ENCODE data around the gene MLXIP.

MLXIP gene

DNA sequence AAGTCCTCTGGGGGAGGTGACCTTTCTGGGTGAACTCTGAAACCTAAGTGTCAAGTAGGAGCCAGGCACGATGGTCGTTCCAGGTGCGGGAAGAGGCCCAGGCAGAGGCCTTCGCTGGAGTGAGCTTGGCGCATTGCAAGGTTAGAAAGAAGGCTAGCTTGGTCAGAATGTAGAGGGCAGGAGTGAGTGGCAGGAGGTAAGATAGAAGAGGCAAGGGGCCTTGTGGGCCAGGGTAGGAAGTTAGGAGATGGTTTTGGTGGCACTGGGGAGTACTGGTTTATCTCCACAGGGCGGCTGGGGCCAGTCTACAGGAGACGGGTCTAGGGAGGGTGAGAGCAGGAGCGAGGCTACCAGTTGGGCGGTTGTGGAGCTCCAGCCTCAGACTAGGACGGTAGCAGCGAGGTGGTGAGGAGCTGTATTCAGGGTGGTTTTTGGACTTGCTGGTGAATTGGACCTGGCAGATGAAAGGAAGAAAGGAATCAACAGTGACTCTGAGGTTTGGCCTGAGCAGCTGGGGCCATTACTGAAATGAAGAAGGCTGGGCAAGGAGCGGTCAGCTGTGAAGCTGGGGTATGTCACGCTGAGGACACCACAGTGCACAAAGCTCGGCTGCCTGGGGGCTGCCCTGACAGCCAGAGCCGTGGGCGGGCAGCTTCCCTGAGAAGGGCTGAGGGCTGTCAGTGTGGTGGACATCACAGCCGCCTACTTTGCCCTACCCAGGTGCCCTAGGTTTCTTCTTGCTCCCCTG, 9.0 kb downstream of the MLXIP start:
- Histone ChIP-seq H3K27ac (ENCODE audit: low read depth, low read length) (no peak overlapping the region), H3K36me3 (ENCODE audit: control insufficient read depth, insufficient read depth, low read length) (peaks cover 5% of the 10 kb centered on the region), H3K4me3 (ENCODE audit: low read length) (no peak overlapping the region), H4K5ac (ENCODE audit: low read length) (no peak overlapping the region), H2BK15ac (replicated peaks; ENCODE audit: low read depth) (no peak overlapping the region), H3K4ac (ENCODE audit: low read depth, low read length) (no peak overlapping the region), H3K18ac (ENCODE audit: low read length) (no peak overlapping the region), H3K79me1 (ENCODE audit: low read length) (peaks cover 25% of the 10 kb centered on the region), H3K9ac (ENCODE audit: low read length) (no peak overlapping the region), H3K79me2 (ENCODE audit: control insufficient read depth, insufficient read depth, low read length) (peaks cover 38% of the 10 kb centered on the region), H2AK5ac (ENCODE audit: low read length) (no peak overlapping the region), H2BK5ac (ENCODE audit: low read length) (no peak overlapping the region), H3K4me1 (ENCODE audit: control insufficient read depth, low read depth, low read length) (no peaks in the 10 kb centered on the region), H4K8ac (ENCODE audit: low read depth, low read length) (no peak overlapping the region), H2BK120ac (ENCODE audit: low read depth, low read length) (no peak overlapping the region), H3K27me3 (ENCODE audit: insufficient read depth, low read length, poor library complexity) (no peaks in the 10 kb centered on the region), H3K23ac (ENCODE audit: low read length) (no peak overlapping the region), H3K56ac (ENCODE audit: low read length) (peak overlapping the region; percentile 34), H3K4me2 (ENCODE audit: low read length) (no peak overlapping the region)
- no peak for DNase-seq
- WGBS (ENCODE audit: extremely low coverage, insufficient coverage, low lambda C conversion rate) = no CpG with 5 or more reads among the region's 17 CpGs

DNA sequence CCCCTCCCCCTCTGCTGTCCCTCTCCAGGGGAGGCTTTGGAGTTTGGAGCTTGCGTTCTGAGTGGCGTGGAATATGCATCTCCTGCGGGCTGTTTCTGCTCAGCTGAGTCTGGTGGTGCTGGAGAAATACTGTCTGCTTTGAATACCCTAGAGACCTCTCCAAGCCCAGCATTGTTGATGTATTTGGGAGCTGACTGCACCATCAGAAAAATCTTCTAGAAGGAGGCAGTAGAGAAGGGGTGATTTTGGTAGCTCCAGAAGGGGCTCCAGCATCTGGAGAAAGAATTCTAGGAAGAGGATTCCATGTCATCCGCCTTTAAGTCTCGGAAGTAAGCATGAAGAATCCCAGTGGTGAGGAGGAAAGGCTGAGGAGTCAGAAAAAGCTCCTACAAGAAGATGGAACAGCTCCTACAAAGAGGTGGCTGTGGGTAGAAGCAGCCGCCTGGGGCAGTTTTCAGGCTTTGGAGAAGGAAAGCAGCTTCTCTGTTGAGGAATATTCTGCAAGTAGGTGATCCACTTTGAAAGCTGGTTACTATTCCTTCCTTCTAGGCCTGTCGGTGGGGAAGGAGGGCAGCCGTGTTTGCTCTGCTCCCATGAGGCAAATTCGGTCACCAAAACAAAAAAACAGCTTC, 9.7 kb downstream of the MLXIP start:
- no peak overlapping the region for H3K56ac ChIP-seq (ENCODE audit: low read length)
- no peak overlapping the region for H3K23ac ChIP-seq (ENCODE audit: low read length)
- peaks cover 39% of the 10 kb centered on the region for H3K79me2 ChIP-seq (ENCODE audit: control insufficient read depth, insufficient read depth, low read length)
- H2BK120ac ChIP-seq (ENCODE audit: low read depth, low read length) = no peak overlapping the region
- H4K8ac ChIP-seq (ENCODE audit: low read depth, low read length) = no peak overlapping the region
- no peak overlapping the region for H2AK5ac ChIP-seq (ENCODE audit: low read length)
- no peak overlapping the region for H4K5ac ChIP-seq (ENCODE audit: low read length)
- DNase-seq = no peak
- no peak overlapping the region for H3K9ac ChIP-seq (ENCODE audit: low read length)
- WGBS (ENCODE audit: extremely low coverage, insufficient coverage, low lambda C conversion rate) = no CpG with 5 or more reads among the region's 9 CpGs
- no peaks in the 10 kb centered on the region for H3K4me1 ChIP-seq (ENCODE audit: control insufficient read depth, low read depth, low read length)
- H3K36me3 ChIP-seq (ENCODE audit: control insufficient read depth, insufficient read depth, low read length) = peaks cover 5% of the 10 kb centered on the region
- H2BK15ac ChIP-seq (replicated peaks; ENCODE audit: low read depth) = no peak overlapping the region
- no peaks in the 10 kb centered on the region for H3K27me3 ChIP-seq (ENCODE audit: insufficient read depth, low read length, poor library complexity)
- H3K27ac ChIP-seq (ENCODE audit: low read depth, low read length) = no peak overlapping the region
- no peak overlapping the region for H3K4me2 ChIP-seq (ENCODE audit: low read length)
- peaks cover 29% of the 10 kb centered on the region for H3K79me1 ChIP-seq (ENCODE audit: low read length)
- H3K18ac ChIP-seq (ENCODE audit: low read length) = no peak overlapping the region
- H3K4ac ChIP-seq (ENCODE audit: low read depth, low read length) = no peak overlapping the region
- H2BK5ac ChIP-seq (ENCODE audit: low read length) = no peak overlapping the region
- no peak overlapping the region for H3K4me3 ChIP-seq (ENCODE audit: low read length)

DNA sequence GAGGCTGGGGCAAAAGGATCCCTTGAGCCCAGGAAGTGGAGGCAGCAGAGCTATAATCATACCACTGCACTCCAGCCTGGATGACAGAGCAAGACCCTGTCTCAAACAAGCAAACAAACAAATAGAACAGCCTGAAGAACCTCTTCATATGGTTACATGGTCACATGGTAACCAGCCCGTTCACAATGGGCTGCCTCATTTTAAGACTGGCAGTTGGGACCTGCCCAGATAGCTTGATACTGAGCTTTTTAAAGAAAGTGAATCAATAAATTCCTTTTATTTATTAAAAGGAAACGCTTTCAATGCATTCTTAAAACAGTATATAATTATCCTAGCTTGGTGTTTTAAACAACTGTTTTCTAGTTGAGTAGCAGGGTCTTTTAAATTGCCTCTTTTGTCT, 10.5 kb downstream of the MLXIP start:
- H3K23ac ChIP-seq (ENCODE audit: low read length) = no peak overlapping the region
- no peak overlapping the region for H2AK5ac ChIP-seq (ENCODE audit: low read length)
- no peak overlapping the region for H3K56ac ChIP-seq (ENCODE audit: low read length)
- no peak overlapping the region for H3K18ac ChIP-seq (ENCODE audit: low read length)
- H3K4me2 ChIP-seq (ENCODE audit: low read length) = no peak overlapping the region
- peaks cover 5% of the 10 kb centered on the region for H3K36me3 ChIP-seq (ENCODE audit: control insufficient read depth, insufficient read depth, low read length)
- H4K5ac ChIP-seq (ENCODE audit: low read length) = no peak overlapping the region
- no peak for DNase-seq
- H3K4ac ChIP-seq (ENCODE audit: low read depth, low read length) = no peak overlapping the region
- H3K4me3 ChIP-seq (ENCODE audit: low read length) = no peak overlapping the region
- H4K8ac ChIP-seq (ENCODE audit: low read depth, low read length) = no peak overlapping the region
- peaks cover 36% of the 10 kb centered on the region for H3K79me1 ChIP-seq (ENCODE audit: low read length)
- H3K27me3 ChIP-seq (ENCODE audit: insufficient read depth, low read length, poor library complexity) = no peaks in the 10 kb centered on the region
- H3K27ac ChIP-seq (ENCODE audit: low read depth, low read length) = no peak overlapping the region
- no peak overlapping the region for H2BK120ac ChIP-seq (ENCODE audit: low read depth, low read length)
- no peaks in the 10 kb centered on the region for H3K4me1 ChIP-seq (ENCODE audit: control insufficient read depth, low read depth, low read length)
- H2BK5ac ChIP-seq (ENCODE audit: low read length) = no peak overlapping the region
- WGBS (ENCODE audit: extremely low coverage, insufficient coverage, low lambda C conversion rate) = no CpG with 5 or more reads among the region's 2 CpGs
- H2BK15ac ChIP-seq (replicated peaks; ENCODE audit: low read depth) = no peak overlapping the region
- no peak overlapping the region for H3K9ac ChIP-seq (ENCODE audit: low read length)
- peaks cover 41% of the 10 kb centered on the region for H3K79me2 ChIP-seq (ENCODE audit: control insufficient read depth, insufficient read depth, low read length)

DNA sequence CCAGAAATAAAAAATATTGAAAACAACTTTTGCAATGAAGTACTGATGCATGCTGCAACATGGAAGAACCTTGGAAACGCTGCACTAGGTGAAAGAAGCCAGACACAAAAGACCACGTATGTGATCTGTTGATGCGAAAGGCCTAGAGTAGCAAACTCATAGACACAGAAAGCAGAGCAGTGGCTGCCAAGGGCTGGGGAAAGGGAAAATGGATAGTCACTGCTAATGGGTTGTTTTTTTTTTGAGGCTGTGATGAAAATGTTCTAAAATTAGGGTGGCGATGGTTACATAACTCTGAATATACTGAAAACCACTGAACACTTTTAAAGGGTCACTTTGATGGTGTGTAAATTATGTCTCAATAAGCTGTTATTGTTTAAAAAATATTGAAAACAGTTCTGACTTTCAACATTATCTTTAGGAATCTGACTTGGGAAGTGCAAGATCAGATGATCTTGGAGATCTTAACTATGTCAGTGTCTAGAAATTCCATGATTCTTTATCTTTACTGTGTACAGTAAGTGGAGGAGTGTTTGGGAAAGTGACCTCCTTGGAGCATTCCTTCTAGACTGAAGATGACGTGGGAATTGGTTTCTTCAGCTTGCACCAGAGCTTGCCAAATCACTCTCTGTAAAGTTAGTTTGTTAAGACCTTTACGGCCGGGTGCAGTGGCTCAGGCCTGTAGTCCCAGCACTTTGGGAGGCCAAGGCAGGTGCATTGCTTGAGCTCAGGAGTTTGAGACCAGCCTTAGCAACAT, 12.4 kb downstream of the MLXIP start:
- H2AK5ac ChIP-seq (ENCODE audit: low read length) = no peak overlapping the region
- peaks cover 46% of the 10 kb centered on the region for H3K79me2 ChIP-seq (ENCODE audit: control insufficient read depth, insufficient read depth, low read length)
- no peak overlapping the region for H2BK120ac ChIP-seq (ENCODE audit: low read depth, low read length)
- no peaks in the 10 kb centered on the region for H3K27me3 ChIP-seq (ENCODE audit: insufficient read depth, low read length, poor library complexity)
- H2BK15ac ChIP-seq (replicated peaks; ENCODE audit: low read depth) = no peak overlapping the region
- no peaks in the 10 kb centered on the region for H3K36me3 ChIP-seq (ENCODE audit: control insufficient read depth, insufficient read depth, low read length)
- H4K5ac ChIP-seq (ENCODE audit: low read length) = no peak overlapping the region
- H3K4me2 ChIP-seq (ENCODE audit: low read length) = no peak overlapping the region
- no peak overlapping the region for H2BK5ac ChIP-seq (ENCODE audit: low read length)
- no peak overlapping the region for H3K56ac ChIP-seq (ENCODE audit: low read length)
- no peak overlapping the region for H3K18ac ChIP-seq (ENCODE audit: low read length)
- H3K23ac ChIP-seq (ENCODE audit: low read length) = no peak overlapping the region
- no peak overlapping the region for H3K4ac ChIP-seq (ENCODE audit: low read depth, low read length)
- no peak for DNase-seq
- H3K27ac ChIP-seq (ENCODE audit: low read depth, low read length) = no peak overlapping the region
- H3K4me3 ChIP-seq (ENCODE audit: low read length) = no peak overlapping the region
- no peaks in the 10 kb centered on the region for H3K4me1 ChIP-seq (ENCODE audit: control insufficient read depth, low read depth, low read length)
- no peak overlapping the region for H4K8ac ChIP-seq (ENCODE audit: low read depth, low read length)
- peaks cover 41% of the 10 kb centered on the region for H3K79me1 ChIP-seq (ENCODE audit: low read length)
- H3K9ac ChIP-seq (ENCODE audit: low read length) = no peak overlapping the region
- no CpG with 5 or more reads among the region's 7 CpGs for whole genome bisulfite sequencing (ENCODE audit: extremely low coverage, insufficient coverage, low lambda C conversion rate)

DNA sequence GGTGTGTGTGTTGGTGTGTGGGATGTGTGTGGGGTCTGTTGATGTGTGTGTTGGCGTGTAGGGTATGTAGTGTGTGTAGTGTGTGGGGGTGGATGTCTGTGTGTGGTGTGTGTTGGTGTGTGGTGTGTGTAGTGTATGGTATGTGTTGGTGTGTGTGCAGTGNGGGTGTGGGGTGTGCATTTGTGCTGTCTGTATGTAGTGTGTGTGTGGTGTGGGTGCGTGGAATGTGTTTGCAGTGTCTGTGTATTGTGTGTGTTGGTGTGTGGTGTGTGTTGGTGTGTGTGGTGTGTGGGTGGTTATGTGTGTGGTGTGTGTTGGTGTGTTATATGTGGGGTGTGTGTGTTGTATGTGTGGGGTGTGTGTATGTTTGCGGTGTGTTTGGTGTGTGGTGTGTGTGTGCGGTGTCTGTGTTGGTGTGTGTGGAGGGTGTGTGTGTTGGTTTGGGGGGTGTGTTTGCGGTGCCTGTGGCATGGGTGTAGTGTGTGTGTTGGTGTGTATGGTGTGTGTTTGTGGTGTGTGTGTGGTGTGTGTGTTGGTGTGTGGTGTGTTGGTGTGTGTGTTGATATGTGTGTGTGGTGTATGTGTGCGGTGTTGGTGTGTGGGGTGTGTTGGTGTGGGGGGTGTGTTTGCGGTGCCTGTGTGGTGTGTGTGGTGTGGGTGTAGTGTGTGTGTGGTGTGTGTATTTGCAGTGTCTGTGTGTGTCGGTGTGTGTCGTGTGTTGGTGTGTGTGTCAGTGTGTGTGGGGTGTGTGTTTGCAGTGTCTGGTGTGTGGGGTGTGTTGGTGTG, 14.7 kb downstream of the MLXIP start:
- Histone ChIP-seq H3K4me2 (ENCODE audit: low read length) (no peak overlapping the region), H2BK5ac (ENCODE audit: low read length) (no peak overlapping the region), H2BK120ac (ENCODE audit: low read depth, low read length) (no peak overlapping the region), H3K18ac (ENCODE audit: low read length) (no peak overlapping the region), H3K27ac (ENCODE audit: low read depth, low read length) (no peak overlapping the region), H3K36me3 (ENCODE audit: control insufficient read depth, insufficient read depth, low read length) (no peaks in the 10 kb centered on the region), H4K5ac (ENCODE audit: low read length) (no peak overlapping the region), H3K79me2 (ENCODE audit: control insufficient read depth, insufficient read depth, low read length) (peaks cover 40% of the 10 kb centered on the region), H3K23ac (ENCODE audit: low read length) (no peak overlapping the region), H3K79me1 (ENCODE audit: low read length) (peaks cover 34% of the 10 kb centered on the region), H3K4ac (ENCODE audit: low read depth, low read length) (no peak overlapping the region), H2AK5ac (ENCODE audit: low read length) (no peak overlapping the region), H2BK15ac (replicated peaks; ENCODE audit: low read depth) (no peak overlapping the region), H3K27me3 (ENCODE audit: insufficient read depth, low read length, poor library complexity) (no peaks in the 10 kb centered on the region), H3K4me1 (ENCODE audit: control insufficient read depth, low read depth, low read length) (peaks cover 2% of the 10 kb centered on the region), H3K56ac (ENCODE audit: low read length) (no peak overlapping the region), H3K9ac (ENCODE audit: low read length) (no peak overlapping the region), H3K4me3 (ENCODE audit: low read length) (no peak overlapping the region), H4K8ac (ENCODE audit: low read depth, low read length) (no peak overlapping the region)
- WGBS (ENCODE audit: extremely low coverage, insufficient coverage, low lambda C conversion rate) = 100% methylated on average over 6 of the region's 9 CpGs
- no peak for DNase-seq

Measured in mesendoderm (in vitro differentiated cells).